IMR-90 (cell line): Measurements from ENCODE around the gene GIMAP5. TPM values are rescaled to one million over a fixed set of nuclear protein-coding genes. Genes with fewer than 3 reads are reported as not detected.

ENCODE experiments used
- ATAC-seq: fragments of 200-7000 bp; cut with Tn5 transposase; 2 replicates; pipeline ENCODE4 v1.9.1; 2020; ENCODE audit warnings: low read depth, mild to moderate bottlenecking, moderate library complexity
- BruUV-seq: library from RNA; stranded (reverse); fragments of 400-500 nt; replicated peaks from 2 replicates; lab custom pipeline; 2021; lab: Mats Ljungman, UMichigan
- CTCF ChIA-PET: fragments of 300-600 bp; formaldehyde crosslinking; extraction: SDS; loops from one replicate; lab custom pipeline; 2021; ENCODE audit warnings: antibody characterized with exemption; lab: Yijun Ruan, JAX
- POLR2A ChIA-PET: fragments of 300-600 bp; sonication (Branson Sonifier 250); formaldehyde crosslinking; loops from one replicate; lab custom pipeline; 2022; ENCODE audit warnings: antibody characterized with exemption; ENCODE audit not compliant: unreplicated experiment; lab: Charles Lee
- DNase-seq: peaks from one replicate; pipeline ENCODE4 v3.0.0; 2013
- H2AFZ ChIP-seq: replicated peaks from 2 replicates; pipeline ENCODE3; 2013; ENCODE audit warnings: low read length, mild to moderate bottlenecking; ENCODE audit not compliant: poor library complexity
- H2AK5ac ChIP-seq: 2 replicates; pipeline ENCODE4 v1.6.1; 2013; ENCODE audit warnings: low read depth, low read length, inconsistent platforms
- H2AK9ac ChIP-seq: replicated peaks from 2 replicates; pipeline ENCODE3; 2013; ENCODE audit warnings: mild to moderate bottlenecking, low read depth, low read length, moderate library complexity; ENCODE audit not compliant: poor library complexity
- H2BK120ac ChIP-seq: 2 replicates; pipeline ENCODE4 v1.6.1; 2013; ENCODE audit warnings: low read depth, low read length, inconsistent platforms
- H2BK15ac ChIP-seq: 3 replicates; pipeline ENCODE4 v1.6.1; 2013; ENCODE audit warnings: low read depth, low read length, inconsistent platforms
- H2BK20ac ChIP-seq: 2 replicates; pipeline ENCODE4 v1.6.1; 2013; ENCODE audit warnings: low read depth, mild to moderate bottlenecking, inconsistent platforms, low read length, moderate library complexity
- H2BK5ac ChIP-seq: 2 replicates; pipeline ENCODE4 v1.6.1; 2013; ENCODE audit warnings: mild to moderate bottlenecking, low read depth, low read length, inconsistent platforms; ENCODE audit not compliant: poor library complexity, severe bottlenecking
- H3K14ac ChIP-seq: replicated peaks from 2 replicates; pipeline ENCODE4 v1.6.1; 2013; ENCODE audit warnings: low read depth, low read length, inconsistent platforms
- H3K18ac ChIP-seq: 2 replicates; pipeline ENCODE4 v1.6.1; 2013; ENCODE audit warnings: low read depth, low read length, control low read depth
- H3K23ac ChIP-seq: 2 replicates; pipeline ENCODE4 v1.6.1; 2013; ENCODE audit warnings: low read depth, low read length, inconsistent platforms
- H3K27ac ChIP-seq: 2 replicates; pipeline ENCODE4 v1.5.1; 2013; ENCODE audit warnings: mild to moderate bottlenecking, control low read depth, low read length; ENCODE audit not compliant: insufficient read depth
- H3K27me3 ChIP-seq: 2 replicates; pipeline ENCODE4 v1.6.1; 2013; ENCODE audit warnings: low read length; ENCODE audit not compliant: control insufficient read depth, insufficient read depth
- H3K36me3 ChIP-seq: 2 replicates; pipeline ENCODE4 v1.6.1; 2013; ENCODE audit warnings: low read length, mixed read lengths; ENCODE audit not compliant: control insufficient read depth, insufficient read depth
- H3K4ac ChIP-seq: 2 replicates; pipeline ENCODE4 v1.6.1; 2013; ENCODE audit warnings: low read depth, low read length, inconsistent platforms
- H3K4me1 ChIP-seq: 2 replicates; pipeline ENCODE4 v1.6.1; 2013; ENCODE audit warnings: low read length, mixed read lengths; ENCODE audit not compliant: control insufficient read depth, insufficient read depth
- H3K4me2 ChIP-seq: 2 replicates; pipeline ENCODE4 v1.6.1; 2013; ENCODE audit warnings: low read depth, mild to moderate bottlenecking, control low read depth, low read length, moderate library complexity
- H3K4me3 ChIP-seq: 2 replicates; pipeline ENCODE4 v1.5.1; 2013; ENCODE audit warnings: low read depth, mild to moderate bottlenecking, control low read depth, low read length, moderate library complexity; ENCODE audit not compliant: insufficient read depth
- H3K56ac ChIP-seq: 2 replicates; pipeline ENCODE4 v1.6.1; 2013; ENCODE audit warnings: low read length, inconsistent platforms; ENCODE audit not compliant: insufficient read depth; ENCODE audit errors: extremely low read depth
- H3K79me1 ChIP-seq, 2 experiments: 2 replicates each; pipeline ENCODE4 v1.6.1; 2013; ENCODE audit warnings: low read length in 2 of 2, inconsistent platforms in 1 of 2, low read depth in 1 of 2
- H3K9ac ChIP-seq: 2 replicates; pipeline ENCODE4 v1.6.1; 2013; ENCODE audit warnings: low read depth, low read length, control low read depth
- H3K9me1 ChIP-seq: 2 replicates; pipeline ENCODE4 v1.6.1; 2013; ENCODE audit warnings: low read length, inconsistent platforms; ENCODE audit not compliant: insufficient read depth
- H3K9me3 ChIP-seq: 2 replicates; pipeline ENCODE4 v1.6.1; 2013; ENCODE audit warnings: low read length; ENCODE audit not compliant: control insufficient read depth, insufficient read depth
- H4K20me1 ChIP-seq: 2 replicates; pipeline ENCODE4 v1.6.1; 2013; ENCODE audit warnings: low read length, inconsistent platforms; ENCODE audit not compliant: insufficient read depth
- H4K5ac ChIP-seq: 2 replicates; pipeline ENCODE4 v1.6.1; 2013; ENCODE audit warnings: mild to moderate bottlenecking, low read depth, low read length, control low read depth
- H4K8ac ChIP-seq, 2 experiments: 2 replicates each; pipeline ENCODE4 v1.6.1; 2013; ENCODE audit warnings: low read depth in 2 of 2, low read length in 2 of 2, control low read depth in 1 of 2, inconsistent platforms in 1 of 2
- H4K91ac ChIP-seq: 2 replicates; pipeline ENCODE4 v1.6.1; 2013; ENCODE audit warnings: low read depth, low read length, inconsistent platforms; ENCODE audit not compliant: insufficient read depth
- BHLHE40 ChIP-seq: fragments of 150-350 bp; IDR thresholded peaks from 2 replicates; pipeline ENCODE4 v1.6.1; 2016; ENCODE audit warnings: mild to moderate bottlenecking, low read depth, low read length
- CEBPB ChIP-seq: IDR thresholded peaks from 2 replicates; pipeline ENCODE4 v1.6.1; 2012; ENCODE audit warnings: low read depth, low read length, improper control_type of control experiment
- CHD1 ChIP-seq: IDR thresholded peaks from 2 replicates; pipeline ENCODE4 v1.6.1; 2012; ENCODE audit warnings: low read depth, low read length, improper control_type of control experiment
- ELK1 ChIP-seq: fragments of 150-350 bp; IDR thresholded peaks from 2 replicates; pipeline ENCODE4 v1.6.1; 2016; ENCODE audit warnings: low read depth, mild to moderate bottlenecking, low read length, moderate library complexity, borderline replicate concordance
- FOS ChIP-seq: fragments of 150-350 bp; IDR thresholded peaks from 2 replicates; pipeline ENCODE4 v1.6.1; 2016; ENCODE audit warnings: low read depth, low read length
- MAFK ChIP-seq: IDR thresholded peaks from 2 replicates; pipeline ENCODE4 v1.6.1; 2012; ENCODE audit warnings: low read depth, low read length, improper control_type of control experiment
- MAZ ChIP-seq: IDR thresholded peaks from 2 replicates; pipeline ENCODE4 v1.6.1; 2012; ENCODE audit warnings: low read depth, mild to moderate bottlenecking, low read length, improper control_type of control experiment, moderate library complexity, borderline replicate concordance
- MXI1 ChIP-seq: IDR thresholded peaks from 2 replicates; pipeline ENCODE4 v1.6.1; 2012; ENCODE audit warnings: low read depth, mild to moderate bottlenecking, low read length, moderate library complexity, borderline replicate concordance
- NFE2L2 ChIP-seq: fragments of 150-350 bp; IDR thresholded peaks from 2 replicates; pipeline ENCODE4 v1.6.1; 2016; ENCODE audit warnings: low read depth, mild to moderate bottlenecking, low read length
- POLR2A ChIP-seq: IDR thresholded peaks from 2 replicates; pipeline ENCODE4 v1.6.1; 2012; ENCODE audit warnings: mild to moderate bottlenecking, low read depth, low read length
- RAD21 ChIP-seq: IDR thresholded peaks from 2 replicates; pipeline ENCODE4 v1.6.1; 2012; ENCODE audit warnings: low read length, improper control_type of control experiment
- RCOR1 ChIP-seq: IDR thresholded peaks from 2 replicates; pipeline ENCODE4 v1.6.1; 2012; ENCODE audit warnings: mild to moderate bottlenecking, low read length, improper control_type of control experiment; ENCODE audit not compliant: insufficient replicate concordance
- RFX5 ChIP-seq: IDR thresholded peaks from 2 replicates; pipeline ENCODE4 v1.8.0; 2012; ENCODE audit warnings: low read depth, mild to moderate bottlenecking, low read length, moderate library complexity
- SMC3 ChIP-seq: fragments of 150-350 bp; IDR thresholded peaks from 2 replicates; pipeline ENCODE4 v1.6.1; 2016; ENCODE audit warnings: low read depth, mild to moderate bottlenecking, antibody characterized with exemption, low read length, moderate library complexity
- USF2 ChIP-seq: fragments of 150-350 bp; IDR thresholded peaks from 2 replicates; pipeline ENCODE4 v1.6.1; 2017; ENCODE audit warnings: mild to moderate bottlenecking, antibody characterized with exemption, low read length, low read depth
- WGBS, 2 experiments: methylation state at CpG; one replicate each; pipeline versions ENCODE4 v1.1.5 to v1.1.7; 2013; ENCODE audit warnings: missing lambda C conversion rate in 2 of 2; ENCODE audit not compliant: insufficient read length in 1 of 2; ENCODE audit errors: extremely low coverage in 2 of 2; 5-methylcytosine and 5-hydroxymethylcytosine counted together
- dilution Hi-C: fragments of 300-500 bp; cut with HindIII; formaldehyde crosslinking; loops from one replicate; pipeline ENCODE4 v1.14.3; 2018; ENCODE audit warnings: low sequenced_read_pairs; ENCODE audit not compliant: unreplicated experiment
- in situ Hi-C: fragments of 300-500 bp; cut with MboI; formaldehyde crosslinking; loops from 3 replicates; pipeline ENCODE4 v1.14.3; 2019; ENCODE audit warnings: low sequenced_read_pairs, inconsistent platforms, mixed read lengths
- intact Hi-C: fragments of 100-400 bp; cut with micrococcal nuclease; formaldehyde crosslinking; loops from 2 replicates; pipeline ENCODE4 v1.10.0; 2022
- polyA plus RNA-seq, 3 experiments: library from polyadenylated mRNA; depleted of rRNA; stranded (reverse); fragments of >200 nt; gene quantifications; 2 replicates each; pipeline ENCODE4 v1.2.3, GENCODE V29; 2012; ENCODE audit warnings: low replicate concordance in 1 of 3
- total RNA-seq: library from RNA; depleted of rRNA; stranded (reverse); fragments of >200 nt; gene quantifications from 2 replicates; pipeline ENCODE4 v1.2.3, GENCODE V29; 2012
- TF ChIP-seq, protein P1 (sequence below): conservative IDR thresholded peaks from 2 replicates; pipeline ENCODE4 v1.5.1; 2012; ENCODE audit warnings: mild to moderate bottlenecking, low read depth, low read length, improper control_type of control experiment

Gene GIMAP5
- total and polyA plus RNA-seq, 2 of the 4 experiments (the other 2 are of a cell fraction), result not detected

GRCh38 chr7:150717814-150718420, 19.3 kb upstream of the GIMAP5 start:
- Histone ChIP-seq H2BK20ac (no peak overlapping the region), H3K23ac (no peak overlapping the region), H3K4me3 (no peak overlapping the region), H3K36me3 (no peaks in the 10 kb centered on the region), H3K27me3 (no peaks in the 10 kb centered on the region), H4K91ac (no peak overlapping the region), H3K9me3 (no peaks in the 10 kb centered on the region), H3K14ac (no peak overlapping the region), H3K4ac (no peak overlapping the region), H2AFZ (no peak overlapping the region), H4K20me1 (no peaks in the 10 kb centered on the region), H2BK5ac (no peak overlapping the region), H3K56ac (no peak overlapping the region), H2BK15ac (no peak overlapping the region), H3K9ac (no peak overlapping the region), H2AK5ac (no peak overlapping the region), H3K4me2 (no peak overlapping the region), H3K18ac (no peak overlapping the region), H4K5ac (no peak overlapping the region), H4K8ac (no peak overlapping the region), H2AK9ac (no peak overlapping the region), H2BK120ac (no peak overlapping the region), H3K4me1 (no peaks in the 10 kb centered on the region), H3K79me1 (no peaks in the 10 kb centered on the region), H3K27ac (no peak overlapping the region), H3K9me1 (no peaks in the 10 kb centered on the region)
- DNase-seq, result no peak
- intact Hi-C loops (no loop called here), in situ Hi-C loops (no loop called here), dilution Hi-C loops (no loop called here)
- TF ChIP-seq BHLHE40 (no peak), RAD21 (no peak), USF2 (no peak), RCOR1 (no peak), ELK1 (no peak), MAZ (no peak), FOS (no peak), SMC3 (no peak), CEBPB (no peak), MAFK (no peak), POLR2A (no peak), RFX5 (no peak), CHD1 (no peak), NFE2L2 (no peak), MXI1 (no peak)
- TF ChIP-seq, protein P1, sequence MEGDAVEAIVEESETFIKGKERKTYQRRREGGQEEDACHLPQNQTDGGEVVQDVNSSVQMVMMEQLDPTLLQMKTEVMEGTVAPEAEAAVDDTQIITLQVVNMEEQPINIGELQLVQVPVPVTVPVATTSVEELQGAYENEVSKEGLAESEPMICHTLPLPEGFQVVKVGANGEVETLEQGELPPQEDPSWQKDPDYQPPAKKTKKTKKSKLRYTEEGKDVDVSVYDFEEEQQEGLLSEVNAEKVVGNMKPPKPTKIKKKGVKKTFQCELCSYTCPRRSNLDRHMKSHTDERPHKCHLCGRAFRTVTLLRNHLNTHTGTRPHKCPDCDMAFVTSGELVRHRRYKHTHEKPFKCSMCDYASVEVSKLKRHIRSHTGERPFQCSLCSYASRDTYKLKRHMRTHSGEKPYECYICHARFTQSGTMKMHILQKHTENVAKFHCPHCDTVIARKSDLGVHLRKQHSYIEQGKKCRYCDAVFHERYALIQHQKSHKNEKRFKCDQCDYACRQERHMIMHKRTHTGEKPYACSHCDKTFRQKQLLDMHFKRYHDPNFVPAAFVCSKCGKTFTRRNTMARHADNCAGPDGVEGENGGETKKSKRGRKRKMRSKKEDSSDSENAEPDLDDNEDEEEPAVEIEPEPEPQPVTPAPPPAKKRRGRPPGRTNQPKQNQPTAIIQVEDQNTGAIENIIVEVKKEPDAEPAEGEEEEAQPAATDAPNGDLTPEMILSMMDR, result no peak
- CTCF ChIA-PET, result no interaction called here
- 43% methylated on average over 1 of the region's 4 CpGs; no CpG with 5 or more reads in 1 of the 2 experiments for WGBS, 2 experiments
- BruUV-seq, result no TSS peak
- no peak for ATAC-seq
- POLR2A ChIA-PET, result no interaction called here
